ENCODE measurements around the gene SLC30A1.
"Not testable (repeated sequence)": the region's sequence is repeated elsewhere in the genome, so short reads cannot be mapped to it uniquely, and the experiment has no call there.

The SLC30A1 gene

GRCh38 chr1:211549092-211549711 lies 29.8 kb downstream of the SLC30A1 start:
- no peak for DNase-seq (ENCODE audit: low spot score)

- peak; percentile 21 for DNase-seq (ENCODE audit: low spot score)
These were observed 30.5 kb downstream of the SLC30A1 start for GRCh38 chr1:211548321-211549091.

GRCh38 chr1:211547710-211548109 lies 31.3 kb downstream of the SLC30A1 start:
- no peak for DNase-seq (ENCODE audit: low spot score)

GRCh38 chr1:211546543-211546942 lies 32.4 kb downstream of the SLC30A1 start:
- DNase-seq (ENCODE audit: low spot score), result no peak

GRCh38 chr1:211543025-211543424 lies 35.9 kb downstream of the SLC30A1 start:
- DNase-seq (ENCODE audit: low spot score), result no peak

- no peak for DNase-seq (ENCODE audit: low spot score)
These were observed 37.1 kb downstream of the SLC30A1 start for GRCh38 chr1:211541720-211542477.

- DNase-seq (ENCODE audit: low spot score), result no peak
These were observed 37.7 kb downstream of the SLC30A1 start for GRCh38 chr1:211541278-211541677.

GRCh38 chr1:211540824-211541223 lies 38.1 kb downstream of the SLC30A1 start:
- not testable (repeated sequence) for DNase-seq (ENCODE audit: low spot score)

- DNase-seq (ENCODE audit: low spot score), result no peak
These were observed 40.7 kb downstream of the SLC30A1 start for GRCh38 chr1:211538287-211538686.

GRCh38 chr1:211537253-211537652 lies 41.7 kb downstream of the SLC30A1 start:
- no peak for DNase-seq (ENCODE audit: low spot score)

- DNase-seq (ENCODE audit: low spot score), result no peak
These were observed 42.4 kb downstream of the SLC30A1 start for GRCh38 chr1:211536606-211537005.

- DNase-seq (ENCODE audit: low spot score), result no peak
These were observed 43.6 kb downstream of the SLC30A1 start for GRCh38 chr1:211535346-211535745.

- DNase-seq (ENCODE audit: low spot score), result no peak
These were observed 44.2 kb downstream of the SLC30A1 start for GRCh38 chr1:211534545-211535291.

GRCh38 chr1:211532088-211532444 lies 46.9 kb downstream of the SLC30A1 start:
- DNase-seq (ENCODE audit: low spot score), result no peak

GRCh38 chr1:211531194-211532087 lies 47.5 kb downstream of the SLC30A1 start:
- no peak for DNase-seq (ENCODE audit: low spot score)

- no peak for DNase-seq (ENCODE audit: low spot score)
These were observed 48.9 kb downstream of the SLC30A1 start for GRCh38 chr1:211530102-211530501.

- DNase-seq (ENCODE audit: low spot score), result no peak
These were observed 49.5 kb downstream of the SLC30A1 start for GRCh38 chr1:211529453-211529852.

- no peak for DNase-seq (ENCODE audit: low spot score)
These were observed 50.0 kb downstream of the SLC30A1 start for GRCh38 chr1:211529011-211529410.

GRCh38 chr1:211527888-211528287 lies 51.1 kb downstream of the SLC30A1 start:
- DNase-seq (ENCODE audit: low spot score), result no peak

GRCh38 chr1:211527006-211527405 lies 52.0 kb downstream of the SLC30A1 start:
- no peak for DNase-seq (ENCODE audit: low spot score)

- DNase-seq (ENCODE audit: low spot score), result no peak
These were observed 52.9 kb downstream of the SLC30A1 start for GRCh38 chr1:211526101-211526500.

All from SK-N-DZ (cell line).